Measurements from ENCODE around the gene MARCHF10. TPM values are rescaled to one million over a fixed set of nuclear protein-coding genes. Genes with fewer than 3 reads are reported as not detected.

Gene MARCHF10
- total RNA-seq: 0.65 and 1.4 TPM in 2 replicates

GRCh38 chr17:62807812-62808575, at the start of gene MARCHF10:
Gene MARCHF10 (minus strand): TSS chr17:62808314. CDS start chr17:62801735, 6,579 bp downstream.

Other genes starting within 250 kb of the MARCHF10 start
- gene MRC2, start 180.6 kb downstream of the MARCHF10 start, total RNA-seq: 150 and 382 TPM in 2 replicates
- gene TANC2, start 157.9 kb upstream of the MARCHF10 start, total RNA-seq: 30.1 and 36.9 TPM in 2 replicates